Mesendoderm (in vitro differentiated cells): ENCODE data around the gene BTNL3. TPM values are rescaled to one million over a fixed set of nuclear protein-coding genes. Genes with fewer than 3 reads are reported as not detected.

Source experiments
- DNase-seq: peaks from one replicate; pipeline ENCODE4 v3.0.0; 2013
- H2AK5ac ChIP-seq: 2 replicates; pipeline ENCODE4 v1.6.1; 2013; ENCODE audit warnings: low read length, inconsistent platforms
- H2BK120ac ChIP-seq: 2 replicates; pipeline ENCODE4 v1.6.1; 2013; ENCODE audit warnings: low read depth, mild to moderate bottlenecking, low read length, moderate library complexity, mixed read lengths
- H2BK15ac ChIP-seq: replicated peaks from 2 replicates; pipeline ENCODE4 v1.6.1; 2013; ENCODE audit warnings: low read depth, mild to moderate bottlenecking, moderate library complexity
- H2BK5ac ChIP-seq: 2 replicates; pipeline ENCODE4 v1.6.1; 2013; ENCODE audit warnings: low read length, inconsistent platforms
- H3K18ac ChIP-seq: 2 replicates; pipeline ENCODE4 v1.6.1; 2013; ENCODE audit warnings: mild to moderate bottlenecking, low read length, mixed read lengths
- H3K23ac ChIP-seq: one replicate; pipeline ENCODE4 v1.6.1; 2013; ENCODE audit warnings: low read length
- H3K27ac ChIP-seq: 2 replicates; pipeline ENCODE4 v1.5.1; 2013; ENCODE audit warnings: low read depth, mild to moderate bottlenecking, inconsistent platforms, low read length, moderate library complexity
- H3K27me3 ChIP-seq: 2 replicates; pipeline ENCODE4 v1.6.1; 2013; ENCODE audit warnings: low read length, control low read depth, mild to moderate bottlenecking, inconsistent platforms; ENCODE audit not compliant: insufficient read depth, poor library complexity
- H3K36me3 ChIP-seq: 2 replicates; pipeline ENCODE4 v1.6.1; 2013; ENCODE audit warnings: low read length, inconsistent platforms; ENCODE audit not compliant: control insufficient read depth, insufficient read depth
- H3K4ac ChIP-seq: one replicate; pipeline ENCODE4 v1.6.1; 2013; ENCODE audit warnings: low read depth, mild to moderate bottlenecking, low read length, moderate library complexity
- H3K4me1 ChIP-seq: 2 replicates; pipeline ENCODE4 v1.6.1; 2013; ENCODE audit warnings: low read depth, low read length, inconsistent platforms; ENCODE audit not compliant: control insufficient read depth
- H3K4me2 ChIP-seq: 2 replicates; pipeline ENCODE4 v1.6.1; 2013; ENCODE audit warnings: low read length
- H3K4me3 ChIP-seq: 2 replicates; pipeline ENCODE4 v1.5.1; 2013; ENCODE audit warnings: mild to moderate bottlenecking, low read length
- H3K56ac ChIP-seq: one replicate; pipeline ENCODE4 v1.6.1; 2013; ENCODE audit warnings: low read length
- H3K79me1 ChIP-seq: 2 replicates; pipeline ENCODE4 v1.6.1; 2013; ENCODE audit warnings: low read length, inconsistent platforms
- H3K79me2 ChIP-seq: 2 replicates; pipeline ENCODE4 v1.6.1; 2013; ENCODE audit warnings: mild to moderate bottlenecking, low read length; ENCODE audit not compliant: control insufficient read depth, insufficient read depth
- H3K9ac ChIP-seq: 2 replicates; pipeline ENCODE4 v1.6.1; 2013; ENCODE audit warnings: low read length, inconsistent platforms
- H4K5ac ChIP-seq: one replicate; pipeline ENCODE4 v1.6.1; 2013; ENCODE audit warnings: low read length
- H4K8ac ChIP-seq: one replicate; pipeline ENCODE4 v1.6.1; 2013; ENCODE audit warnings: low read depth, mild to moderate bottlenecking, control low read depth, low read length, moderate library complexity
- WGBS: extraction: QIAGEN DNeasy Blood & Tissue Kit; methylation state at CpG from one replicate; pipeline ENCODE4 v1.1.7; 2013; ENCODE audit warnings: low lambda C conversion rate, missing lambda C conversion rate; ENCODE audit not compliant: insufficient coverage; ENCODE audit errors: extremely low coverage; 5-methylcytosine and 5-hydroxymethylcytosine counted together
- polyA plus RNA-seq, 2 experiments: library from polyadenylated mRNA; stranded (reverse); fragments of 200-250 nt; gene quantifications; one replicate each; pipeline ENCODE4 v1.2.3, GENCODE V29; 2013

Gene BTNL3
- not detected for polyA plus RNA-seq (2013, experiment 1 of 2)
- polyA plus RNA-seq (2013, experiment 2 of 2), result not detected

DNA sequence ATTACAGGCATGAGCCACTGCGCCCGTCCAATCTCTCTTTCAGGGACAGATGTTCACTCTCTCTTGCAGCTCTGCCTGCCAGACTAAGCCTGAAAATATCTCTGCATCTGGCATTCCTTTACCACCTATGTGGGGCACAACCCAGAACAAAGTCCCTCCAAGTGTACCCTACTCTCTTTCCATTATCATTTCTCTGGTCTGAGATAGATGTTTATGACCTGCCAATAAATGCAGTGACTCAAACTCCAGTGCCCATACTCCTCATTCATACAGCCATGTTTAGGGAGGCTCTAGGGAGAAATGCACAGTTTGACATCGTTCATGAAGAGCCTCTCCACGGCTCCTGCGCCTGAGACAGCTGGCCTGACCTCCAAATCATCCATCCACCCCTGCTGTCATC, at the start of gene BTNL3:
TSS of gene BTNL3 (plus strand) at position 255 of the 400 bp plus-strand sequence. CDS start 183 bp downstream, outside the sequence.
- no peak within 1 kb of the TSS for H4K5ac ChIP-seq
- H3K4me2 ChIP-seq, result no peak within 1 kb of the TSS
- H3K4ac ChIP-seq, result no peak within 1 kb of the TSS
- no peak within 1 kb of the TSS for H2BK120ac ChIP-seq
- no peaks in the 10 kb centered on the region for H3K4me1 ChIP-seq
- H2BK5ac ChIP-seq, result no peak within 1 kb of the TSS
- H4K8ac ChIP-seq, result no peak within 1 kb of the TSS
- no peak for DNase-seq
- H3K27me3 ChIP-seq, result no peaks in the 10 kb centered on the region
- no peaks in the 10 kb centered on the region for H3K79me2 ChIP-seq
- H2AK5ac ChIP-seq, result no peak within 1 kb of the TSS
- H3K23ac ChIP-seq, result no peak within 1 kb of the TSS
- no peak within 1 kb of the TSS for H2BK15ac ChIP-seq
- H3K27ac ChIP-seq, result no peak within 1 kb of the TSS
- WGBS, result no CpG with 5 or more reads among the region's 5 CpGs
- H3K36me3 ChIP-seq, result no peaks in the 10 kb centered on the region
- no peak within 1 kb of the TSS for H3K56ac ChIP-seq
- no peaks in the 10 kb centered on the region for H3K79me1 ChIP-seq
- no peak within 1 kb of the TSS for H3K9ac ChIP-seq
- no peak within 1 kb of the TSS for H3K4me3 ChIP-seq
- no peak within 1 kb of the TSS for H3K18ac ChIP-seq

DNA sequence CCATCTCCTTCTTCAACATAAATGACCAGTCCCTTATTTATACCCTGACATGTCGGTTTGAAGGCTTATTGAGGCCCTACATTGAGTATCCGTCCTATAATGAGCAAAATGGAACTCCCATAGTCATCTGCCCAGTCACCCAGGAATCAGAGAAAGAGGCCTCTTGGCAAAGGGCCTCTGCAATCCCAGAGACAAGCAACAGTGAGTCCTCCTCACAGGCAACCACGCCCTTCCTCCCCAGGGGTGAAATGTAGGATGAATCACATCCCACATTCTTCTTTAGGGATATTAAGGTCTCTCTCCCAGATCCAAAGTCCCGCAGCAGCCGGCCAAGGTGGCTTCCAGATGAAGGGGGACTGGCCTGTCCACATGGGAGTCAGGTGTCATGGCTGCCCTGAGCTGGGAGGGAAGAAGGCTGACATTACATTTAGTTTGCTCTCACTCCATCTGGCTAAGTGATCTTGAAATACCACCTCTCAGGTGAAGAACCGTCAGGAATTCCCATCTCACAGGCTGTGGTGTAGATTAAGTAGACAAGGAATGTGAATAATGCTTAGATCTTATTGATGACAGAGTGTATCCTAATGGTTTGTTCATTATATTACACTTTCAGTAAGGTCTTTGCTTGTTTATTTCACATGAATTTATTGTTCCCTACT, 38.2 kb upstream of the BTNL3 start:
- no peak overlapping the region for H2BK5ac ChIP-seq
- H3K79me2 ChIP-seq, result no peaks in the 10 kb centered on the region
- H3K56ac ChIP-seq, result no peak overlapping the region
- no peak overlapping the region for H2AK5ac ChIP-seq
- H3K27ac ChIP-seq, result no peak overlapping the region
- H3K4ac ChIP-seq, result no peak overlapping the region
- H2BK120ac ChIP-seq, result no peak overlapping the region
- WGBS, result no CpG with 5 or more reads among the region's 6 CpGs
- H3K4me2 ChIP-seq, result no peak overlapping the region
- H3K9ac ChIP-seq, result no peak overlapping the region
- H3K79me1 ChIP-seq, result no peaks in the 10 kb centered on the region
- H3K4me1 ChIP-seq, result no peaks in the 10 kb centered on the region
- no peak overlapping the region for H4K8ac ChIP-seq
- H3K4me3 ChIP-seq, result no peak overlapping the region
- H2BK15ac ChIP-seq, result no peak overlapping the region
- no peaks in the 10 kb centered on the region for H3K27me3 ChIP-seq
- no peaks in the 10 kb centered on the region for H3K36me3 ChIP-seq
- no peak for DNase-seq
- no peak overlapping the region for H3K23ac ChIP-seq
- no peak overlapping the region for H3K18ac ChIP-seq
- H4K5ac ChIP-seq, result no peak overlapping the region

- no peak overlapping the region for H3K4me3 ChIP-seq
- no peak overlapping the region for H4K5ac ChIP-seq
- no peak overlapping the region for H3K56ac ChIP-seq
- H4K8ac ChIP-seq, result no peak overlapping the region
- no peaks in the 10 kb centered on the region for H3K79me2 ChIP-seq
- no peak overlapping the region for H2BK5ac ChIP-seq
- H3K4me2 ChIP-seq, result no peak overlapping the region
- H3K27me3 ChIP-seq, result no peaks in the 10 kb centered on the region
- no CpG with 5 or more reads among the region's 5 CpGs for WGBS
- H3K36me3 ChIP-seq, result no peaks in the 10 kb centered on the region
- no peak overlapping the region for H2BK120ac ChIP-seq
- no peak overlapping the region for H3K4ac ChIP-seq
- H3K79me1 ChIP-seq, result no peaks in the 10 kb centered on the region
- H3K27ac ChIP-seq, result no peak overlapping the region
- no peak for DNase-seq
- H3K9ac ChIP-seq, result no peak overlapping the region
- no peaks in the 10 kb centered on the region for H3K4me1 ChIP-seq
- no peak overlapping the region for H2BK15ac ChIP-seq
- no peak overlapping the region for H3K23ac ChIP-seq
- no peak overlapping the region for H2AK5ac ChIP-seq
- H3K18ac ChIP-seq, result no peak overlapping the region
These were observed 29.0 kb upstream of the BTNL3 start for GRCh38 chr5:180959661-180960060.

DNA sequence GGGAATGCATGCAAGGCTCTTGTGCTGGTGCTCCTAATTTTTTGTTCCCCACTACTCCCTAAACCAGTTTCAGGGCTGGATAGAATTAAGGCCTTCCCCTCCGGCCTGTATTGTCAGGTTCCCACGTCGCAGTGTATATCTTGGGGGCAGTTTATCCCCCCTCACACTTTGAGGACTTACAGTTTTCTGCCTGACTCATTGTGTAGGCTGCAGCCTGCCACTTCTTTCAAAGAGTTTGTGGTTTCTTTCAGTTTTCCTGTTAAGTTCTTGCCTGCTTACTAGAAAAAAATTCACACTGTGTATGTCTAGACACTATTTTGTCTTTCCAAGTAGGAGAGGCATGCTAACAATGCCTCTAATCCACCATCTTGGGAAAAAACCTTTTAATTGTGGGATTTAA, 28.4 kb upstream of the BTNL3 start:
- H3K27me3 ChIP-seq, result no peaks in the 10 kb centered on the region
- no peaks in the 10 kb centered on the region for H3K79me1 ChIP-seq
- H3K4me2 ChIP-seq, result no peak overlapping the region
- H4K5ac ChIP-seq, result no peak overlapping the region
- no peak overlapping the region for H3K18ac ChIP-seq
- no peak overlapping the region for H2AK5ac ChIP-seq
- H2BK120ac ChIP-seq, result no peak overlapping the region
- H3K79me2 ChIP-seq, result no peaks in the 10 kb centered on the region
- WGBS, result no CpG with 5 or more reads among the region's 3 CpGs
- no peak overlapping the region for H3K4ac ChIP-seq
- no peak overlapping the region for H3K27ac ChIP-seq
- H3K23ac ChIP-seq, result no peak overlapping the region
- no peak for DNase-seq
- no peak overlapping the region for H3K4me3 ChIP-seq
- no peak overlapping the region for H3K9ac ChIP-seq
- H3K36me3 ChIP-seq, result no peaks in the 10 kb centered on the region
- no peak overlapping the region for H4K8ac ChIP-seq
- H2BK15ac ChIP-seq, result no peak overlapping the region
- no peak overlapping the region for H2BK5ac ChIP-seq
- no peaks in the 10 kb centered on the region for H3K4me1 ChIP-seq
- H3K56ac ChIP-seq, result no peak overlapping the region

DNA sequence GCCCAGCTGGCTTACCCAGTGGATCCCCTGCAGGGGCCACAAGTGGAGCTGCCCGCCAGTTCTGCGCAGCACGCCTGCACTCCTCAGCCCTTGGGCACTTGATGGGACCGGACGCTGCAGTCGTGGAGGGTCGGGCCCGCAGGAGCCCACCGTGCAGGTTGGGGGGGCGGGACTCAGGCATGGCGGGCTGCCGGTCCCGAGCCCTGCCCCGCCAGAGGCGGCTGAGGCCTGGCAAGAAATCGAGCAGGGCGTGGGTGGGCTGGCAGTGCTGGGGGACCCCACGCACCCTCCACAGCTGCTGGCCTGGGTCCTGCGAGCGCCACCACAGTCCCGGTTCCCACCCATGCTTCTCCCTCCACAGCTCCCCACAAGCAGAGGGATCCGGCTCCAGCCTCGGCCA, 19.2 kb upstream of the BTNL3 start:
- DNase-seq, result no peak
- no peak overlapping the region for H3K9ac ChIP-seq
- no peaks in the 10 kb centered on the region for H3K79me2 ChIP-seq
- H3K27me3 ChIP-seq, result no peaks in the 10 kb centered on the region
- H3K4ac ChIP-seq, result no peak overlapping the region
- WGBS, result no CpG with 5 or more reads among the region's 23 CpGs
- no peak overlapping the region for H3K18ac ChIP-seq
- H3K4me1 ChIP-seq, result no peaks in the 10 kb centered on the region
- H3K23ac ChIP-seq, result no peak overlapping the region
- no peak overlapping the region for H3K27ac ChIP-seq
- H3K4me2 ChIP-seq, result no peak overlapping the region
- H2BK5ac ChIP-seq, result no peak overlapping the region
- no peak overlapping the region for H3K56ac ChIP-seq
- no peak overlapping the region for H2BK120ac ChIP-seq
- no peaks in the 10 kb centered on the region for H3K36me3 ChIP-seq
- H2BK15ac ChIP-seq, result no peak overlapping the region
- no peak overlapping the region for H4K8ac ChIP-seq
- H4K5ac ChIP-seq, result no peak overlapping the region
- H2AK5ac ChIP-seq, result no peak overlapping the region
- H3K79me1 ChIP-seq, result no peaks in the 10 kb centered on the region
- H3K4me3 ChIP-seq, result no peak overlapping the region

- no peak overlapping the region for H3K4ac ChIP-seq
- H3K36me3 ChIP-seq, result no peaks in the 10 kb centered on the region
- no peaks in the 10 kb centered on the region for H3K79me2 ChIP-seq
- no peak overlapping the region for H4K8ac ChIP-seq
- no peak for DNase-seq
- H3K4me3 ChIP-seq, result no peak overlapping the region
- no peak overlapping the region for H3K18ac ChIP-seq
- H3K9ac ChIP-seq, result no peak overlapping the region
- no peak overlapping the region for H3K4me2 ChIP-seq
- H3K4me1 ChIP-seq, result no peaks in the 10 kb centered on the region
- no peak overlapping the region for H2BK120ac ChIP-seq
- WGBS, result no CpG with 5 or more reads among the region's 31 CpGs
- no peaks in the 10 kb centered on the region for H3K79me1 ChIP-seq
- no peak overlapping the region for H3K23ac ChIP-seq
- H3K56ac ChIP-seq, result no peak overlapping the region
- no peak overlapping the region for H4K5ac ChIP-seq
- H2BK15ac ChIP-seq, result no peak overlapping the region
- no peak overlapping the region for H2AK5ac ChIP-seq
- H3K27ac ChIP-seq, result no peak overlapping the region
- H3K27me3 ChIP-seq, result no peaks in the 10 kb centered on the region
- H2BK5ac ChIP-seq, result no peak overlapping the region
These were observed 18.3 kb upstream of the BTNL3 start for GRCh38 chr5:180970336-180970735.
